ENCODE data around the gene PACS1. TPM values are rescaled to one million over a fixed set of nuclear protein-coding genes. Genes with fewer than 3 reads are reported as not detected.

PACS1 gene
- total RNA-seq, 1 donor from 2014 or later, result 30.6 TPM

DNA sequence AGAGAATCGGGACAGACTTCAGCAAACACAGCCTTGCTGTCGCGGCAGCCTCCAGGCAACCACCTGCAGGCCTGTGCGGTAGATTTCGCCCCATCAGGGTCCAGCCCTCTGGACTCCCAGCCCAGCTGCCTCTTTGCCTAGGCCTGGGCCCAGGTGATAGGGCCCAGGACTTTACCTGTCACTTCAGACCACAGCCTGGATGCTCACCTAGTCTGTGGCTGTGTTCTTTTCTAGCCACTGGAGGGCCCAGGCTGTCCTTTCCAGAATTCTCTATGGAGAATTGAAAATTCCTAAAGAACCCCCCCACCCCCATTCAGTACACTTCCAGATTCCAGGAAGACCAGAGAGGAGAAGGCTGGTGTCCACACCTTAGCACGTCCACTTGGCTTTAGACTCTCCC, 167.8 kb downstream of the PACS1 start:
- Mint-ChIP-seq H3K4me1 (ENCODE audit: low read depth, unreplicated experiment) (peaks cover 9% of the 10 kb centered on the region), H3K9me3 (ENCODE audit: unreplicated experiment) (peaks cover 2% of the 10 kb centered on the region), H3K4me3 (ENCODE audit: unreplicated experiment) (no peak overlapping the region), H3K27me3 (ENCODE audit: unreplicated experiment) (peaks cover 2% of the 10 kb centered on the region), H3K36me3 (ENCODE audit: unreplicated experiment) (no peaks in the 10 kb centered on the region), H3K27ac (ENCODE audit: unreplicated experiment) (no peak overlapping the region)
- no peak for DNase-seq
- TF ChIP-seq, protein P1, sequence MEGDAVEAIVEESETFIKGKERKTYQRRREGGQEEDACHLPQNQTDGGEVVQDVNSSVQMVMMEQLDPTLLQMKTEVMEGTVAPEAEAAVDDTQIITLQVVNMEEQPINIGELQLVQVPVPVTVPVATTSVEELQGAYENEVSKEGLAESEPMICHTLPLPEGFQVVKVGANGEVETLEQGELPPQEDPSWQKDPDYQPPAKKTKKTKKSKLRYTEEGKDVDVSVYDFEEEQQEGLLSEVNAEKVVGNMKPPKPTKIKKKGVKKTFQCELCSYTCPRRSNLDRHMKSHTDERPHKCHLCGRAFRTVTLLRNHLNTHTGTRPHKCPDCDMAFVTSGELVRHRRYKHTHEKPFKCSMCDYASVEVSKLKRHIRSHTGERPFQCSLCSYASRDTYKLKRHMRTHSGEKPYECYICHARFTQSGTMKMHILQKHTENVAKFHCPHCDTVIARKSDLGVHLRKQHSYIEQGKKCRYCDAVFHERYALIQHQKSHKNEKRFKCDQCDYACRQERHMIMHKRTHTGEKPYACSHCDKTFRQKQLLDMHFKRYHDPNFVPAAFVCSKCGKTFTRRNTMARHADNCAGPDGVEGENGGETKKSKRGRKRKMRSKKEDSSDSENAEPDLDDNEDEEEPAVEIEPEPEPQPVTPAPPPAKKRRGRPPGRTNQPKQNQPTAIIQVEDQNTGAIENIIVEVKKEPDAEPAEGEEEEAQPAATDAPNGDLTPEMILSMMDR (IDR thresholded peaks at IDR 0.05; ENCODE audit: partially characterized antibody, unreplicated experiment), result no peak

GRCh38 chr11:66238786-66239413, 168.8 kb downstream of the PACS1 start:
- Mint-ChIP-seq H3K4me3 (ENCODE audit: unreplicated experiment) (no peak overlapping the region), H3K27ac (ENCODE audit: unreplicated experiment) (no peak overlapping the region), H3K36me3 (ENCODE audit: unreplicated experiment) (no peaks in the 10 kb centered on the region), H3K27me3 (ENCODE audit: unreplicated experiment) (no peaks in the 10 kb centered on the region), H3K4me1 (ENCODE audit: low read depth, unreplicated experiment) (peaks cover 8% of the 10 kb centered on the region), H3K9me3 (ENCODE audit: unreplicated experiment) (peaks cover 1% of the 10 kb centered on the region)
- TF ChIP-seq, protein P1 (IDR thresholded peaks at IDR 0.05; ENCODE audit: partially characterized antibody, unreplicated experiment), result no peak
- DNase-seq, result no peak

DNA sequence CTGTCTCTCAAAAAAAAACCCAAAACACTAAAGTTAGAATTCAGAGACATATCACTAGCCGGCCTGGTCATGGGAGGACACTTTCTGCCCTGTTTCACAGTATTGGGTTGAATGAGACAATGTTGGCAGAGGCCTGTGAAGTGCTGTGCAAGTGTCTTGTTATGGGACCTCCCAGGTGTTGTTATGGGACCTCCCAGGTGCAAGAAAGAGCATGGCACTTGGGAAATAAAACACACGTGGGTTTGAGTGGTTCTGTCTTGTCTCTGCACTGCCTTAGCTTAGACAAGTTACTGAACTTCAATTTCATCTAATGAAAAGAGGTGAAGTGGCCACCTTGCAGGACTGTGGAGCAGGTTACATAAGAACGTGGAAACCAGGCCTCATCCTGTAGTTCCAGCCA, 169.4 kb downstream of the PACS1 start:
- Mint-ChIP-seq H3K4me1 (ENCODE audit: low read depth, unreplicated experiment) (peaks cover 10% of the 10 kb centered on the region), H3K9me3 (ENCODE audit: unreplicated experiment) (peaks cover 1% of the 10 kb centered on the region), H3K36me3 (ENCODE audit: unreplicated experiment) (no peaks in the 10 kb centered on the region), H3K27me3 (ENCODE audit: unreplicated experiment) (peaks cover 3% of the 10 kb centered on the region), H3K27ac (ENCODE audit: unreplicated experiment) (no peak overlapping the region), H3K4me3 (ENCODE audit: unreplicated experiment) (no peak overlapping the region)
- TF ChIP-seq, protein P1 (IDR thresholded peaks at IDR 0.05; ENCODE audit: partially characterized antibody, unreplicated experiment), result no peak
- no peak for DNase-seq

- no peak for DNase-seq
- no peak overlapping the region for H3K27ac Mint-ChIP-seq (ENCODE audit: unreplicated experiment)
Observed at GRCh38 chr11:66239998-66240780, 170.1 kb downstream of the PACS1 start.

More at GRCh38 chr11:66239998-66240780, 170.1 kb downstream of the PACS1 start:
- H3K36me3 Mint-ChIP-seq (ENCODE audit: unreplicated experiment), result no peaks in the 10 kb centered on the region
- H3K4me1 Mint-ChIP-seq (ENCODE audit: low read depth, unreplicated experiment), result peaks cover 11% of the 10 kb centered on the region
- TF ChIP-seq, protein P1 (IDR thresholded peaks at IDR 0.05; ENCODE audit: partially characterized antibody, unreplicated experiment), result no peak
- peaks cover 3% of the 10 kb centered on the region for H3K27me3 Mint-ChIP-seq (ENCODE audit: unreplicated experiment)
- no peak overlapping the region for H3K4me3 Mint-ChIP-seq (ENCODE audit: unreplicated experiment)
- H3K9me3 Mint-ChIP-seq (ENCODE audit: unreplicated experiment), result peaks cover 1% of the 10 kb centered on the region

Data from glutamatergic neuron (in vitro differentiated cells).